K562 (cell line): ENCODE data around the gene CCDC106.

ENCODE experiments used
- CREB1 ChIP-seq, 2 experiments: sonication (generic) in 1 of 2; formaldehyde crosslinking in 1 of 2; IDR thresholded peaks; 2 replicates each; pipeline versions ENCODE4 v1.6.1 to v1.8.0; 2012 to 2022; ENCODE audit warnings: inconsistent platforms in 1 of 2, mild to moderate bottlenecking in 1 of 2, missing genetic modification reagents in 1 of 2, moderate library complexity in 1 of 2
- CSDE1 ChIP-seq, 2 experiments: fragments of 450-650 bp; IDR thresholded peaks; 2 replicates each; pipeline ENCODE4 v1.6.1; 2016; ENCODE audit warnings: mild to moderate bottlenecking in 1 of 2
- CTCF ChIP-seq, 3 experiments: IDR thresholded peaks in 2 of 3; conservative IDR thresholded peaks in 1 of 3; 2 replicates each; pipeline ENCODE4 v1.5.1; 2011 to 2012; ENCODE audit warnings: low read length in 3 of 3, mild to moderate bottlenecking in 3 of 3, control low read depth in 2 of 3, improper control_type of control experiment in 1 of 3, inconsistent platforms in 1 of 3, low read depth in 1 of 3, mixed read lengths in 1 of 3, moderate library complexity in 1 of 3; ENCODE audit not compliant: insufficient read depth in 2 of 3
- ETV5 ChIP-seq: sonication (generic); formaldehyde crosslinking; IDR thresholded peaks from 2 replicates; pipeline ENCODE4 v1.4.0; 2020; ENCODE audit warnings: low read depth, mild to moderate bottlenecking, missing genetic modification reagents
- GTF3C2 ChIP-seq: IDR thresholded peaks from 3 replicates; pipeline ENCODE4 v1.6.1; 2011; ENCODE audit warnings: borderline replicate concordance, mild to moderate bottlenecking, moderate library complexity; ENCODE audit not compliant: insufficient read length; ENCODE audit errors: extremely low read depth
- MEF2D ChIP-seq: conservative IDR thresholded peaks from 2 replicates; pipeline ENCODE4 v1.6.1; 2016; ENCODE audit warnings: low read depth, missing genetic modification characterization, missing compliant biosample characterization

GRCh38 chr19:55606471-55606787 lies 41.6 kb upstream of the CCDC106 start:
- TF ChIP-seq CREB1 (IDR thresholded peaks at IDR 0.05) (no peak), CREB1 (CRISPR knock-in tag; IDR thresholded peaks at IDR 0.05) (no peak), GTF3C2 (no peak), CTCF (IDR thresholded peaks at IDR 0.05 in 2 of 3, conservative IDR thresholded peaks at IDR 0.05 in 1 of 3; ENCODE audit: insufficient read depth in 2 of 3, low read depth in 1 of 3, low read length in 3 of 3) (no peak), ETV5 (CRISPR knock-in tag) (no peak), MEF2D (tag) (no peak), CSDE1 (IDR thresholded peaks at IDR 0.05) (no peak)
